ENCODE data around the gene ITPR2. TPM values are rescaled to one million over a fixed set of nuclear protein-coding genes. Genes with fewer than 3 reads are reported as not detected.

ITPR2 gene
- total RNA-seq, 1 donor from 2014 or later = 48.1 TPM

GRCh38 chr12:26416550-26416949, 416.4 kb downstream of the ITPR2 start:
- H3K4me3 ChIP-seq = no peak overlapping the region
- H3K27ac ChIP-seq = no peak overlapping the region
- intact Hi-C loops (cut with DNase I) = no loop called here
- no peaks in the 10 kb centered on the region for H3K27me3 ChIP-seq
- TF ChIP-seq POLR2AphosphoS5 (IDR thresholded peaks at IDR 0.05; ENCODE audit: insufficient read depth in 1 of 2, low read depth in 1 of 2) = no peak
- no peak for TF ChIP-seq POLR2A (IDR thresholded peaks at IDR 0.05)
- no peak for TF ChIP-seq CTCF (IDR thresholded peaks at IDR 0.05)
- no peak for DNase-seq (ENCODE audit: extremely low spot score in 2 of 2)
- peaks cover 0 to 7% of the 10 kb centered on the region in 2 donors for H3K36me3 ChIP-seq
- no peaks in the 10 kb centered on the region for H3K9me3 ChIP-seq
- no peaks in the 10 kb centered on the region for H3K4me1 ChIP-seq

- H3K36me3 ChIP-seq = peaks cover 0 to 7% of the 10 kb centered on the region in 2 donors
- no peak overlapping the region for H3K27ac ChIP-seq
- intact Hi-C loops (cut with DNase I) = no loop called here
- no peak overlapping the region for H3K4me3 ChIP-seq
- no peaks in the 10 kb centered on the region for H3K4me1 ChIP-seq
- no peaks in the 10 kb centered on the region for H3K9me3 ChIP-seq
- DNase-seq (ENCODE audit: extremely low spot score in 2 of 2) = no peak
- no peaks in the 10 kb centered on the region for H3K27me3 ChIP-seq
- no peak for TF ChIP-seq POLR2AphosphoS5 (IDR thresholded peaks at IDR 0.05; ENCODE audit: insufficient read depth in 1 of 2, low read depth in 1 of 2)
- TF ChIP-seq CTCF (IDR thresholded peaks at IDR 0.05) = no peak
- TF ChIP-seq POLR2A (IDR thresholded peaks at IDR 0.05) = no peak
Measured at GRCh38 chr12:26410689-26411088, 422.3 kb downstream of the ITPR2 start.

GRCh38 chr12:26406813-26407212, 426.2 kb downstream of the ITPR2 start:
- intact Hi-C loops (cut with DNase I) = no loop called here
- TF ChIP-seq POLR2AphosphoS5 (IDR thresholded peaks at IDR 0.05; ENCODE audit: insufficient read depth in 1 of 2, low read depth in 1 of 2) (no peak), CTCF (IDR thresholded peaks at IDR 0.05) (no peak), POLR2A (IDR thresholded peaks at IDR 0.05) (no peak)
- H3K27ac ChIP-seq = no peak overlapping the region

GRCh38 chr12:26406391-26406790, 426.6 kb downstream of the ITPR2 start:
- H3K4me1 ChIP-seq = no peaks in the 10 kb centered on the region
- H3K27me3 ChIP-seq = no peaks in the 10 kb centered on the region
- intact Hi-C loops (cut with DNase I) = no loop called here
- peaks cover 0 to 3% of the 10 kb centered on the region in 2 donors for H3K36me3 ChIP-seq
- no peak overlapping the region for H3K27ac ChIP-seq
- TF ChIP-seq CTCF (IDR thresholded peaks at IDR 0.05) (no peak), POLR2A (IDR thresholded peaks at IDR 0.05) (no peak), POLR2AphosphoS5 (IDR thresholded peaks at IDR 0.05; ENCODE audit: insufficient read depth in 1 of 2, low read depth in 1 of 2) (no peak)
- no peaks in the 10 kb centered on the region for H3K9me3 ChIP-seq
- no peak for DNase-seq (ENCODE audit: extremely low spot score in 2 of 2)
- no peak overlapping the region for H3K4me3 ChIP-seq

More at GRCh38 chr12:26406813-26407212, 426.2 kb downstream of the ITPR2 start:
- H3K36me3 ChIP-seq = peaks cover 0 to 7% of the 10 kb centered on the region in 2 donors
- no peaks in the 10 kb centered on the region for H3K9me3 ChIP-seq
- no peak for DNase-seq (ENCODE audit: extremely low spot score in 2 of 2)
- no peaks in the 10 kb centered on the region for H3K4me1 ChIP-seq
- no peak overlapping the region for H3K4me3 ChIP-seq
- H3K27me3 ChIP-seq = no peaks in the 10 kb centered on the region

- intact Hi-C loops (cut with DNase I) = no loop called here
- DNase-seq (ENCODE audit: extremely low spot score in 2 of 2) = no peak
- TF ChIP-seq POLR2AphosphoS5 (IDR thresholded peaks at IDR 0.05; ENCODE audit: insufficient read depth in 1 of 2, low read depth in 1 of 2) (no peak), CTCF (IDR thresholded peaks at IDR 0.05) (no peak), POLR2A (IDR thresholded peaks at IDR 0.05) (no peak)
- Histone ChIP-seq H3K4me1 (no peaks in the 10 kb centered on the region), H3K27me3 (no peaks in the 10 kb centered on the region), H3K4me3 (no peak overlapping the region), H3K36me3 (no peaks in the 10 kb centered on the region), H3K27ac (no peak overlapping the region), H3K9me3 (no peaks in the 10 kb centered on the region)
Measured at GRCh38 chr12:26403601-26404000, 429.4 kb downstream of the ITPR2 start.
